HepG2 (cell line): ENCODE data around the gene SERPINA6. TPM values are rescaled to one million over a fixed set of nuclear protein-coding genes. Genes with fewer than 3 reads are reported as not detected.

Source experiments
- ARID5B ChIP-seq: IDR thresholded peaks from 2 replicates; pipeline ENCODE4 v1.4.0; 2020; ENCODE audit warnings: mild to moderate bottlenecking, missing genetic modification reagents
- ATRX ChIP-seq: sonication (generic); formaldehyde crosslinking; IDR thresholded peaks from 2 replicates; pipeline ENCODE4 v1.4.0; 2020; ENCODE audit warnings: missing genetic modification reagents, borderline replicate concordance
- CSRNP1 ChIP-seq: sonication (generic); formaldehyde crosslinking; IDR thresholded peaks from 2 replicates; pipeline ENCODE4 v1.8.1; 2023; ENCODE audit warnings: mild to moderate bottlenecking, missing genetic modification reagents
- HNF1A ChIP-seq, 2 experiments: sonication (generic) in 1 of 2; formaldehyde crosslinking in 1 of 2; IDR thresholded peaks; 2 replicates each; pipeline versions ENCODE4 v1.4.0 to v1.6.1; 2016 to 2020; ENCODE audit warnings: borderline replicate concordance in 1 of 2, low read depth in 1 of 2, mild to moderate bottlenecking in 1 of 2, missing genetic modification reagents in 1 of 2
- MTA1 ChIP-seq: sonication (generic); formaldehyde crosslinking; IDR thresholded peaks from 2 replicates; pipeline ENCODE4 v1.4.0; 2020; ENCODE audit warnings: missing genetic modification reagents, mild to moderate bottlenecking, borderline replicate concordance
- ZNF205 ChIP-seq: IDR thresholded peaks from 2 replicates; pipeline ENCODE4 v1.6.1; 2018; ENCODE audit warnings: missing biosample characterization, missing genetic modification reagents
- ZNF256 ChIP-seq: sonication (generic); formaldehyde crosslinking; conservative IDR thresholded peaks from 2 replicates; pipeline ENCODE4 v1.4.0; 2020; ENCODE audit warnings: missing genetic modification reagents
- ZNF407 ChIP-seq: sonication (generic); formaldehyde crosslinking; IDR thresholded peaks from one replicate; pipeline ENCODE4 v1.5.1; 2020; ENCODE audit warnings: mild to moderate bottlenecking, missing genetic modification reagents; ENCODE audit errors: not compliant biosample characterization
- ZNF543 ChIP-seq: sonication (generic); formaldehyde crosslinking; IDR thresholded peaks from 2 replicates; pipeline ENCODE4 v1.4.0; 2020; ENCODE audit warnings: mild to moderate bottlenecking, missing genetic modification reagents
- polyA plus RNA-seq, 8 experiments: library from polyadenylated mRNA; depleted of rRNA in 3 of 8; stranded (reverse) in 7 of 8; unstranded in 1 of 8; fragments of >200 nt; fragmentation: Illumina TruSeq in 4 of 8; extraction: Trizol in 4 of 8; gene quantifications; 2 replicates each; pipeline versions ENCODE4 v1.2.1 to v1.2.3, GENCODE V29; 2011 to 2016; ENCODE audit warnings: low read depth in 4 of 8, missing spikeins in 1 of 8, mixed read lengths in 1 of 8; ENCODE audit not compliant: insufficient read depth in 1 of 8
- total RNA-seq, 5 experiments: library from RNA; depleted of rRNA; stranded (reverse); fragments of >200 nt; fragmentation: Illumina TruSeq; extraction: Trizol; gene quantifications; 2 replicates each; pipeline ENCODE4 v1.2.3, GENCODE V29; 2016; ENCODE audit warnings: low read depth in 1 of 5

Gene SERPINA6
- total and polyA plus RNA-seq, 2 of the 13 experiments (the other 11 are each of a cell fraction or from before 2014, with no cell fraction given) = 260 to 333 TPM

GRCh38 chr14:94291159-94291905, 31.8 kb downstream of the SERPINA6 start (continued):
- TF ChIP-seq ARID5B (CRISPR knock-in tag) = no peak
- TF ChIP-seq HNF1A (IDR thresholded peaks at IDR 0.05; ENCODE audit: low read depth) = no peak
- no peak; the same call in 1 of the 2 replicates for TF ChIP-seq HNF1A (CRISPR knock-in tag; IDR thresholded peaks at IDR 0.05; ENCODE audit: borderline replicate concordance)
- no peak for TF ChIP-seq ZNF256 (CRISPR knock-in tag)
- peak; percentile 9 for TF ChIP-seq ZNF407 (CRISPR knock-in tag)
- TF ChIP-seq CSRNP1 (CRISPR knock-in tag) = no peak
- TF ChIP-seq ATRX (CRISPR knock-in tag) = no peak
- no peak for TF ChIP-seq MTA1 (CRISPR knock-in tag)
- TF ChIP-seq ZNF205 (CRISPR knock-in tag) = no peak
- no peak for TF ChIP-seq ZNF543 (CRISPR knock-in tag)
